Spleen (tissue), 7 donors: ENCODE data around the gene USP10.

Source experiments
- POLR2A ChIP-seq, 3 donors: fragments of 450-650 bp; IDR thresholded peaks; one replicate each; pipeline ENCODE4 v1.5.1; 2017; ENCODE audit warnings: antibody characterized with exemption in 3 of 3, mild to moderate bottlenecking in 1 of 3
- POLR2AphosphoS5 ChIP-seq, 3 donors: sonication (generic); formaldehyde crosslinking; IDR thresholded peaks; one replicate each; pipeline ENCODE4 v1.5.1; 2017; ENCODE audit warnings: antibody characterized with exemption in 3 of 3
- TF ChIP-seq, protein P1 (sequence below), 11 experiments: fragments of 200-600 bp in 7 of 11; fragments of 450-650 bp in 4 of 11; sonication (generic) in 4 of 11; IDR thresholded peaks in 8 of 11; conservative IDR thresholded peaks in 3 of 11; 1 replicate in 7 of 11; 2 replicates in 4 of 11; pipeline versions ENCODE4 v1.4.0 to v1.8.0; 2016 to 2021; ENCODE audit warnings: antibody characterized with exemption in 11 of 11, inconsistent platforms in 4 of 11, mild to moderate bottlenecking in 1 of 11
- donor health status: DM: no; HTN: no; CAD: no; lungs with moderate emphysema.
- donor health status: DM: no; HTN: no; CAD: no.
- donor health status: DM: no; HTN: no; CAD: no.

DNA sequence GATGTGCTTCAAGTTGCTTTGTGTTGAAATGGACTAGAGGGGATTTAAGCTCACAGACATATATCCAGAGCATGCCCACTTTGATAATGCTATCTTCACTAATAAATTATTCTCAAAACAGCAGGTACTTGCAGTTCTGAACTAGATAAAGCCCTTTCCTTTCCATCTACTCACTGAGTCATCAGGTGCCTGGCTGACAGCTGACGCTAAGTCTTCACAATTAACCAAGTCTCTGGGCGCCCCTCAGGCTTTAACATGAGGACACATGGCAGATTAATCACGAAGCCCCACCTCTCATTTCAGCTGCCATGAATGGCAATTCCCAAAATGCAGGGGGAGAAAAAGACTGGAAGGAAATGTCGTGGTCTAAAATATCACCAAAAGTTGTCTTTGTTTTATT lies 90.5 kb downstream of the USP10 start:
- TF ChIP-seq, protein P1, sequence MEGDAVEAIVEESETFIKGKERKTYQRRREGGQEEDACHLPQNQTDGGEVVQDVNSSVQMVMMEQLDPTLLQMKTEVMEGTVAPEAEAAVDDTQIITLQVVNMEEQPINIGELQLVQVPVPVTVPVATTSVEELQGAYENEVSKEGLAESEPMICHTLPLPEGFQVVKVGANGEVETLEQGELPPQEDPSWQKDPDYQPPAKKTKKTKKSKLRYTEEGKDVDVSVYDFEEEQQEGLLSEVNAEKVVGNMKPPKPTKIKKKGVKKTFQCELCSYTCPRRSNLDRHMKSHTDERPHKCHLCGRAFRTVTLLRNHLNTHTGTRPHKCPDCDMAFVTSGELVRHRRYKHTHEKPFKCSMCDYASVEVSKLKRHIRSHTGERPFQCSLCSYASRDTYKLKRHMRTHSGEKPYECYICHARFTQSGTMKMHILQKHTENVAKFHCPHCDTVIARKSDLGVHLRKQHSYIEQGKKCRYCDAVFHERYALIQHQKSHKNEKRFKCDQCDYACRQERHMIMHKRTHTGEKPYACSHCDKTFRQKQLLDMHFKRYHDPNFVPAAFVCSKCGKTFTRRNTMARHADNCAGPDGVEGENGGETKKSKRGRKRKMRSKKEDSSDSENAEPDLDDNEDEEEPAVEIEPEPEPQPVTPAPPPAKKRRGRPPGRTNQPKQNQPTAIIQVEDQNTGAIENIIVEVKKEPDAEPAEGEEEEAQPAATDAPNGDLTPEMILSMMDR (IDR thresholded peaks at IDR 0.05 in 8 of 11, conservative IDR thresholded peaks at IDR 0.05 in 3 of 11): no peak
- TF ChIP-seq POLR2A (IDR thresholded peaks at IDR 0.05) (no peak), POLR2AphosphoS5 (IDR thresholded peaks at IDR 0.05) (no peak)
